Caco-2 (cell line): ENCODE data around the gene SLC10A7. TPM values are rescaled to one million over a fixed set of nuclear protein-coding genes. Genes with fewer than 3 reads are reported as not detected.

Source experiments
- Bru-seq: library from RNA; stranded (reverse); fragments of 400-500 nt; gene quantifications from one replicate; lab custom pipeline; 2021; lab: Mats Ljungman, UMichigan
- BruChase-seq, 2 experiments: library from RNA; stranded (reverse); fragments of 400-500 nt; gene quantifications; one replicate each; lab custom pipeline; 2021; lab: Mats Ljungman, UMichigan
- BruUV-seq: library from RNA; stranded (reverse); fragments of 400-500 nt; replicated peaks from 2 replicates; lab custom pipeline; 2021; lab: Mats Ljungman, UMichigan
- CTCF ChIA-PET: fragments of 300-600 bp; sonication (Branson Sonifier 250); formaldehyde crosslinking; loops from one replicate; lab custom pipeline; 2022; ENCODE audit warnings: antibody characterized with exemption; lab: Charles Lee
- POLR2A ChIA-PET: fragments of 300-600 bp; sonication (Branson Sonifier 250); formaldehyde crosslinking; loops from one replicate; lab custom pipeline; 2022; ENCODE audit warnings: antibody characterized with exemption; lab: Charles Lee
- DNase-seq, 2 experiments: peaks; one replicate each; pipeline versions ENCODE4 v3.0.0 to v3.0.0-alpha.2; 2020 to 2022
- H3K27me3 ChIP-seq: replicated peaks from 2 replicates; pipeline ENCODE4 v1.6.0; 2011; ENCODE audit warnings: low read length; ENCODE audit not compliant: control insufficient read depth, insufficient read depth
- H3K36me3 ChIP-seq: 2 replicates; pipeline ENCODE4 v1.5.1; 2011; ENCODE audit warnings: low read length; ENCODE audit not compliant: control insufficient read depth, insufficient read depth
- H3K4me1 ChIP-seq: fragments of 250-450 bp; sonication (Bioruptor Pico); 2 replicates; pipeline ENCODE4 v1.5.1; 2020; ENCODE audit warnings: mild to moderate bottlenecking
- H3K4me3 ChIP-seq: 2 replicates; pipeline ENCODE4 v1.5.1; 2011; ENCODE audit warnings: low read depth, mild to moderate bottlenecking, control low read depth, low read length
- H3K9me3 ChIP-seq: fragments of 250-450 bp; sonication (Bioruptor Pico); 2 replicates; pipeline ENCODE4 v1.5.1; 2020; ENCODE audit warnings: mild to moderate bottlenecking, moderate library complexity
- H3K27ac Mint-ChIP-seq: one replicate; pipeline ENCODE4 v1.8.0; 2022; ENCODE audit warnings: mixed read lengths; ENCODE audit not compliant: unreplicated experiment
- H3K27me3 Mint-ChIP-seq: one replicate; pipeline ENCODE4 v1.8.0; 2022; ENCODE audit warnings: mixed read lengths; ENCODE audit not compliant: insufficient read depth, unreplicated experiment
- H3K36me3 Mint-ChIP-seq: one replicate; pipeline ENCODE4 v1.8.0; 2022; ENCODE audit warnings: mild to moderate bottlenecking, mixed read lengths; ENCODE audit not compliant: insufficient read depth, unreplicated experiment
- H3K4me1 Mint-ChIP-seq: one replicate; pipeline ENCODE4 v1.8.0; 2022; ENCODE audit warnings: low read depth, mixed read lengths; ENCODE audit not compliant: unreplicated experiment
- H3K4me3 Mint-ChIP-seq: one replicate; pipeline ENCODE4 v1.8.0; 2022; ENCODE audit warnings: mild to moderate bottlenecking, moderate library complexity, mixed read lengths; ENCODE audit not compliant: unreplicated experiment
- H3K9me3 Mint-ChIP-seq: one replicate; pipeline ENCODE4 v1.8.0; 2022; ENCODE audit warnings: mixed read lengths; ENCODE audit not compliant: unreplicated experiment
- CTCF ChIP-seq, 2 experiments: fragments of 200-600 bp in 1 of 2; IDR thresholded peaks; 1 replicate in 1 of 2; 2 replicates in 1 of 2; pipeline versions ENCODE4 v1.5.1 to v1.8.0; 2011 to 2022; ENCODE audit warnings: antibody characterized with exemption in 1 of 2, control low read depth in 1 of 2, inconsistent platforms in 1 of 2, low read depth in 1 of 2, low read length in 1 of 2, mild to moderate bottlenecking in 1 of 2, moderate library complexity in 1 of 2; ENCODE audit not compliant: insufficient read depth in 1 of 2, severe bottlenecking in 1 of 2, unreplicated experiment in 1 of 2
- intact Hi-C: fragments of 100-400 bp; cut with micrococcal nuclease; formaldehyde crosslinking; loops from one replicate; pipeline ENCODE4 v1.10.0; 2022; ENCODE audit not compliant: unreplicated experiment
- long read RNA-seq: library from polyadenylated mRNA; stranded (forward); transcript quantifications from one replicate; pipeline ENCODE4 v2.0.0, GENCODE V29; 2022
- total RNA-seq: library from RNA; stranded (reverse); gene quantifications from 2 replicates; pipeline ENCODE4 v1.2.3, GENCODE V29; 2022

The SLC10A7 gene
- 9.9 and 12.1 TPM in 2 replicates for total RNA-seq
- Bru-seq, nascent RNA = percentile 59 among the genes with signal in this experiment
- percentile 53 among the genes with signal in this experiment for BruChase-seq, experiment 1, labeled RNA remaining after a 2-hour chase
- BruChase-seq, experiment 2, labeled RNA remaining after a 6-hour chase = percentile 49 among the genes with signal in this experiment
- long read RNA-seq, partial matches to known transcripts = 0 of 6 reads
- long read RNA-seq, other reads (novel, unspliced or antisense) = 2 of 6 reads

GRCh38 chr4:146521541-146522097, at the start of gene SLC10A7:
TSS of gene SLC10A7 (minus strand) at chr4:146521940. CDS start at chr4:146521717, 223 bp downstream.
- H3K27me3 ChIP-seq = no peaks in the 10 kb centered on the region
- POLR2A ChIA-PET = no interaction called here
- H3K9me3 Mint-ChIP-seq = no peaks in the 10 kb centered on the region
- intact Hi-C loops = loop anchor here (1.0 to 2.0 kb wide), 2 partner anchors 26 to 179 kb away; no protein-coding TSS in a partner anchor
- no peaks in the 10 kb centered on the region for H3K9me3 ChIP-seq
- peaks cover 14% of the 10 kb centered on the region for H3K4me1 ChIP-seq
- no peak within 1 kb of the TSS for H3K4me3 Mint-ChIP-seq
- CTCF ChIA-PET = no interaction called here
- no peak for TF ChIP-seq CTCF (IDR thresholded peaks at IDR 0.05; ENCODE audit: insufficient read depth in 1 of 2, low read depth in 1 of 2, low read length in 1 of 2, severe bottlenecking in 1 of 2, unreplicated experiment in 1 of 2)
- DNase-seq = peak; percentile 75 to 76
- no TSS peak for BruUV-seq
- H3K27me3 Mint-ChIP-seq = no peaks in the 10 kb centered on the region
- H3K27ac Mint-ChIP-seq = no peak within 1 kb of the TSS
- H3K4me3 ChIP-seq = peak within 1 kb of the TSS; percentile 88
- H3K36me3 Mint-ChIP-seq = no peaks in the 10 kb centered on the region
- no peaks in the 10 kb centered on the region for H3K36me3 ChIP-seq
- peaks cover 5% of the 10 kb centered on the region for H3K4me1 Mint-ChIP-seq

- Histone ChIP-seq H3K4me3 (no peak overlapping the region), H3K27me3 (no peaks in the 10 kb centered on the region), H3K9me3 (no peaks in the 10 kb centered on the region), H3K4me1 (no peaks in the 10 kb centered on the region), H3K36me3 (no peaks in the 10 kb centered on the region)
- H3K4me1 Mint-ChIP-seq = no peaks in the 10 kb centered on the region
- no peaks in the 10 kb centered on the region for H3K36me3 Mint-ChIP-seq
- no peak for TF ChIP-seq CTCF (IDR thresholded peaks at IDR 0.05; ENCODE audit: insufficient read depth in 1 of 2, low read depth in 1 of 2, low read length in 1 of 2, severe bottlenecking in 1 of 2, unreplicated experiment in 1 of 2)
- no TSS peak for BruUV-seq
- no peaks in the 10 kb centered on the region for H3K9me3 Mint-ChIP-seq
- ChIA-PET CTCF (no interaction called here), POLR2A (no interaction called here)
- intact Hi-C loops = no loop called here
- no peak for DNase-seq
- H3K4me3 Mint-ChIP-seq = no peak overlapping the region
- H3K27me3 Mint-ChIP-seq = peaks cover 10% of the 10 kb centered on the region
- H3K27ac Mint-ChIP-seq = no peak overlapping the region
Observed at GRCh38 chr4:146567396-146567795, 45.7 kb upstream of the SLC10A7 start.

GRCh38 chr4:146564492-146564891, 42.8 kb upstream of the SLC10A7 start:
- intact Hi-C loops = no loop called here
- no peaks in the 10 kb centered on the region for H3K36me3 ChIP-seq
- ChIA-PET POLR2A (no interaction called here), CTCF (no interaction called here)
- Mint-ChIP-seq H3K9me3 (no peaks in the 10 kb centered on the region), H3K27me3 (peaks cover 10% of the 10 kb centered on the region), H3K36me3 (no peaks in the 10 kb centered on the region), H3K4me3 (no peak overlapping the region), H3K27ac (no peak overlapping the region), H3K4me1 (no peaks in the 10 kb centered on the region)
- no peak for DNase-seq
- no peak for TF ChIP-seq CTCF (IDR thresholded peaks at IDR 0.05; ENCODE audit: insufficient read depth in 1 of 2, low read depth in 1 of 2, low read length in 1 of 2, severe bottlenecking in 1 of 2, unreplicated experiment in 1 of 2)
- no TSS peak for BruUV-seq
- no peaks in the 10 kb centered on the region for H3K4me1 ChIP-seq
- H3K9me3 ChIP-seq = no peaks in the 10 kb centered on the region
- no peak overlapping the region for H3K4me3 ChIP-seq
- H3K27me3 ChIP-seq = no peaks in the 10 kb centered on the region
